GM12874 (cell line): Measurements from ENCODE around the gene STON2.

Source experiments
- CTCF ChIP-seq: IDR thresholded peaks from 2 replicates; pipeline ENCODE4 v1.5.1; 2011; ENCODE audit warnings: low read depth, mild to moderate bottlenecking, control low read depth, low read length, moderate library complexity; ENCODE audit not compliant: insufficient read depth

STON2 gene

GRCh38 chr14:81432219-81432661 lies 32.1 kb upstream of the STON2 start:
- no peak for TF ChIP-seq CTCF

- no peak for TF ChIP-seq CTCF
These were observed 30.1 kb upstream of the STON2 start for GRCh38 chr14:81430235-81430634.

- TF ChIP-seq CTCF: no peak
These were observed 28.9 kb upstream of the STON2 start for GRCh38 chr14:81429028-81429427.

GRCh38 chr14:81427348-81428058 lies 27.4 kb upstream of the STON2 start:
- TF ChIP-seq CTCF: no peak

GRCh38 chr14:81423504-81423903 lies 23.4 kb upstream of the STON2 start:
- no peak for TF ChIP-seq CTCF

- no peak for TF ChIP-seq CTCF
These were observed 18.1 kb upstream of the STON2 start for GRCh38 chr14:81418057-81418790.

GRCh38 chr14:81416981-81417380 lies 16.9 kb upstream of the STON2 start:
- TF ChIP-seq CTCF: no peak
